ENCODE data around the gene HSD17B1. TPM values are rescaled to one million over a fixed set of nuclear protein-coding genes. Genes with fewer than 3 reads are reported as not detected.
A peak's percentile ranks its signal among the peaks of the same experiment; 100 is the strongest.

The HSD17B1 gene
- total RNA-seq, 6 donors from 2014 or later: 1.3 to 6.3 (median 1.7) TPM; not detected in 1

DNA sequence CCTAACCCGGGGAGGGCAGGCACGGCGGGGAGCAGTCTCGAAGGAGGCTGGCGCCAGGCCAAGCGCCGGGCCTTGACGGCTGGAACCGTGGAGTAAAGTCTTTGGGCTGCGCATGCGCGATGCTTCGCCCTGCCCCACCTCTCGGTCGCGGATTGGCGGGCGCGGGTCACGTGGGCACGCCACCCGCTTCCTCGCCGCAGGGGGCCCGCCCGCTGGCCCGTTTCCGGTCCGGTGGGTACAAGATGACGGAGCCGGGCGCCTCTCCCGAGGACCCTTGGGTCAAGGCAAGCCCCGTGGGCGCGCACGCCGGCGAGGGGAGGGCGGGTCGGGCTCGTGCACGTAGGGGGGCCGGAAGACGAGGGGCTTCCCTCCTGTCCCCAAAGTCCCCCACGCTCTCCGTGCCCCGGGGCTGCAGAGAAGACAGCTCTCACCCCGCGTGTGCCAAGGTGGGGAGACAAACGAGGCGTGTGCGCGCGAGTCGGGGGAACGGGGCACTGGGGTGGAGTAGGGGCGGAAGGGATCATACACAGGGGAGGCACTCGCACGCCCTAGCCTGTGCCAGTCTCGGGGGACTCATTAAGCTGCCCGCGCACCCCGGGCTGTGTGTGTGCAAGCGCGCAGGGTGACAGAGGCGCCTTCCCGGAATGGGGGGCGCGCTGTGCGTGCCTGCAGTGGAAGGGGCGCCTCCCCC lies 14.3 kb downstream of the HSD17B1 start, which contains the start of gene MLX:
MLX (plus strand) TSS at position 218 of the 691 bp plus-strand sequence; CDS start at position 243, 25 bp downstream.
- peak within 1 kb of the TSS; percentile 89 to 98 (median 93) for H3K4me3 ChIP-seq
- H3K27me3 ChIP-seq: no peaks in the 10 kb centered on the region
- DNase-seq (peak; percentile 93 to 100), ATAC-seq (ENCODE audit: low FRiP score in 2 of 2) (peak; percentile 85 to 92)
- H3K4me1 ChIP-seq: peaks cover 49 to 68% (median 57%) of the 10 kb centered on the region in 4 donors
- 0% methylated on average over 22 to 42 of the region's 72 CpGs for WGBS, 2 donors
- peaks cover 22 to 65% (median 57%) of the 10 kb centered on the region in 4 donors for H3K36me3 ChIP-seq
- TF ChIP-seq EP300 (IDR thresholded peaks at IDR 0.05) (peak in 1 of 4 donors; percentile 2), POLR2AphosphoS5 (IDR thresholded peaks at IDR 0.05) (peak; percentile 65 to 78), POLR2A (IDR thresholded peaks at IDR 0.05) (peak in 1 of 4 donors; percentile 80)
- TF ChIP-seq, protein P1, sequence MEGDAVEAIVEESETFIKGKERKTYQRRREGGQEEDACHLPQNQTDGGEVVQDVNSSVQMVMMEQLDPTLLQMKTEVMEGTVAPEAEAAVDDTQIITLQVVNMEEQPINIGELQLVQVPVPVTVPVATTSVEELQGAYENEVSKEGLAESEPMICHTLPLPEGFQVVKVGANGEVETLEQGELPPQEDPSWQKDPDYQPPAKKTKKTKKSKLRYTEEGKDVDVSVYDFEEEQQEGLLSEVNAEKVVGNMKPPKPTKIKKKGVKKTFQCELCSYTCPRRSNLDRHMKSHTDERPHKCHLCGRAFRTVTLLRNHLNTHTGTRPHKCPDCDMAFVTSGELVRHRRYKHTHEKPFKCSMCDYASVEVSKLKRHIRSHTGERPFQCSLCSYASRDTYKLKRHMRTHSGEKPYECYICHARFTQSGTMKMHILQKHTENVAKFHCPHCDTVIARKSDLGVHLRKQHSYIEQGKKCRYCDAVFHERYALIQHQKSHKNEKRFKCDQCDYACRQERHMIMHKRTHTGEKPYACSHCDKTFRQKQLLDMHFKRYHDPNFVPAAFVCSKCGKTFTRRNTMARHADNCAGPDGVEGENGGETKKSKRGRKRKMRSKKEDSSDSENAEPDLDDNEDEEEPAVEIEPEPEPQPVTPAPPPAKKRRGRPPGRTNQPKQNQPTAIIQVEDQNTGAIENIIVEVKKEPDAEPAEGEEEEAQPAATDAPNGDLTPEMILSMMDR (IDR thresholded peaks at IDR 0.05): peak in 2 of 6 experiments; percentile 18 to 23
- H3K27ac ChIP-seq: peak within 1 kb of the TSS; percentile 96 to 99 (median 97)
- no peaks in the 10 kb centered on the region for H3K9me3 ChIP-seq

DNA sequence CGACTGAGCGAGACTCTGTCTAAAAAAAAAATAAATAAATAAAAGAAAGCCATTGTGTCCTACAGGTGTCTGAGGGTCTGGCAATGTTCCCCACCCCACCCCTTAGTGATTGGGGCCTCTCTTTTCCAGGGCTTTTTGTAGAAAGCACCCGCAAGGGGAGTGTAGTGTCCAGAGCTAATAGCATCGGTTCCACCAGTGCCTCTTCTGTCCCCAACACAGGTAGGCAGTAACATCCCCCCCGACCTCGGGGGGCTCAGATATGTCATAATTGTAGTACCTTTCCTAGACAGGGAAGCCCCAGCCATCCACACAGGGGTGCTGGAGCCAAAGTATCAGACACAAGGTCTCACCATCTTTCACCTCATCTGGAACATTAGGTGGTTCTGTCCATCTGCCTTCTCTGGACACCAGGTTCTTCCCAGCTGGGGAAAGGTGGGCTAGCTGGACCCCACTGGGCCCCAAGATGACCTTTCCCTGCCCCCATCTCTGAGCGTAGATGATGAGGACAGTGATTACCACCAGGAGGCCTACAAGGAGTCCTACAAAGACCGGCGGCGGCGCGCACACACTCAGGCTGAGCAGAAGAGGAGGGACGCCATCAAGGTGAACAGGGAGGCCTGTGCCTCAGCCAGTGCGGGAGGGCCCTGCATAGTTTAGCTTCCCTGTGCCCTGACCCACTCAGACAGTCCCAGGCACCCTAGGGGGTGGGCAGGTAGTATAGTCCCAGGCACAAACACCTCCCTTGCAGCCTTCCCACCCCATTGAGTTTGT lies 15.8 kb downstream of the HSD17B1 start:
- DNase-seq (peak in 1 of 2 donors; percentile 73), ATAC-seq (ENCODE audit: low FRiP score in 2 of 2) (no peak)
- TF ChIP-seq POLR2AphosphoS5 (IDR thresholded peaks at IDR 0.05) (no peak), POLR2A (IDR thresholded peaks at IDR 0.05) (no peak), EP300 (IDR thresholded peaks at IDR 0.05) (no peak)
- TF ChIP-seq, protein P1 (IDR thresholded peaks at IDR 0.05): no peak
- Histone ChIP-seq H3K4me1 (peaks cover 40 to 64% (median 50%) of the 10 kb centered on the region in 4 donors), H3K9me3 (no peaks in the 10 kb centered on the region), H3K27ac (peak overlapping the region; percentile 96 to 99 (median 97)), H3K4me3 (peak overlapping the region in 3 of 4 donors; percentile 89 to 95 (median 91)), H3K27me3 (no peaks in the 10 kb centered on the region), H3K36me3 (peaks cover 37 to 80% (median 72%) of the 10 kb centered on the region in 4 donors)
- 85 to 90% methylated on average over 11 to 14 of the region's 14 CpGs for WGBS, 2 donors

DNA sequence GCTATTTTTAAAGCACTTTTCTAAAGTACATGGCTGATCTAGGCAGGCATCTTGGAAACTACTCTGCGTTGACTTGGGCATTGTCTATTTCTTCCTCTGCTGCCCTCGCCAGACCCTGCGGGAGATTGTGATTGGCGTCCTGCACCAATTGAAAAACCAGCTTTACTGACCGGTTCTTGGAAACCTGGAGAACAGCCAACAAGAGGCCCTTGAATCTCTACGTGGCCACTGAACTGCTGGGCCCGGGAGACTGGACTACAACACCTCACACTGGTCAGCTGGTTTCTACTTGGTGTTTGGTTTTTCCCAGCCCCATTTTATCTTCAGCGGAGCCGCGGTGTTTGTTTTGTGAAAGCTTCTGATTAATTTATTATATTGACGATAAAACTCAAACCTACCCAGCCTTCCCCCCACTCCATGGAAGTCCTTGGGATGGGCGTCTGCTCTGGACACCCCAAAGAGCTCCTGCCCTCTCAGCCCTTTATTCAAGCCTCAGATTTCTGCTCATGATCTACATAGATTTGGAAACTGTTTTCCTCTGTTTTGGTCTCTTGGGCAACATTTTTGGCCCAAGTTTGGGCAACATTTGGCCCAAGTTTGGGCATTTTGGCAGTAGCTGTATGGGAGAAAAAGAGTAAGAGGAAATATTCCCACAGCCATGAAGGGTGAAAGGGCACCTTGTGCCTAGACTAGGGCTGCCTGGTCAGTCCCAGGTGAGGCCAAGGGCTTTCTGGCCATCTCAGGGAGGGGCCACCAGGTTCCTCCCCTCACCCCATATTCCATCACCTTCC lies 18.9 kb downstream of the HSD17B1 start:
- H3K4me1 ChIP-seq: peaks cover 23 to 38% (median 31%) of the 10 kb centered on the region in 4 donors
- 63 to 70% methylated on average over 12 of the region's 12 CpGs for WGBS, 2 donors
- peak overlapping the region in 3 of 4 donors; percentile 1 to 32 (median 12) for H3K27ac ChIP-seq
- H3K27me3 ChIP-seq: no peaks in the 10 kb centered on the region
- no peaks in the 10 kb centered on the region for H3K9me3 ChIP-seq
- peaks cover 44 to 72% (median 66%) of the 10 kb centered on the region in 4 donors for H3K36me3 ChIP-seq
- TF ChIP-seq, protein P1 (IDR thresholded peaks at IDR 0.05): no peak
- no peak for TF ChIP-seq POLR2AphosphoS5 (IDR thresholded peaks at IDR 0.05)
- TF ChIP-seq POLR2A (IDR thresholded peaks at IDR 0.05): no peak
- TF ChIP-seq EP300 (IDR thresholded peaks at IDR 0.05): no peak
- ATAC-seq (ENCODE audit: low FRiP score in 2 of 2): no peak
- DNase-seq: peak in 1 of 2 donors; percentile 88
- no peak overlapping the region for H3K4me3 ChIP-seq

DNA sequence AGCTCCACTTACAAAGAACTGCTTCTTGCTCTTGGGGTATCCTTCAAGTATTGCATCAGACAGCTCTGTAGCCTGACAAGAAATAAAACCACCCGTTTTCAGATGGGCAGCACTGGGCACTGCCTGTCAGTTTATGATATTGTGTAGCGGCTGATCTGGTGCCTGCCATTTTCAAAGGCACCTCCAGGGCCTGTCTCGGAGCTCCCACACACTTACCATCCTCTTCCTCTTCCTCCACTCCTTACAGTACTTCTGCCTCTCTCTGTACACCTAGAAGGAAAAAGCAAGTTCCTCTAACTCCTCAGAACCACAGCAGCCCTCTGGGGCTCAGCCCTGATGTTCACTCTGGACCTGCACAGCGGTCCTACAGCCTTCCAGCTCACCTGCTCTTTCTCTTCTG lies 20.4 kb downstream of the HSD17B1 start:
- WGBS, 2 donors: 78% methylated on average over 4 of the region's 4 CpGs
- ATAC-seq (ENCODE audit: low FRiP score in 2 of 2) (no peak), DNase-seq (no peak)
- H3K27ac ChIP-seq: no peak overlapping the region
- H3K9me3 ChIP-seq: no peaks in the 10 kb centered on the region
- peaks cover 44 to 72% (median 66%) of the 10 kb centered on the region in 4 donors for H3K36me3 ChIP-seq
- TF ChIP-seq POLR2A (IDR thresholded peaks at IDR 0.05) (no peak), POLR2AphosphoS5 (IDR thresholded peaks at IDR 0.05) (no peak), EP300 (IDR thresholded peaks at IDR 0.05) (no peak)
- TF ChIP-seq, protein P1 (IDR thresholded peaks at IDR 0.05): no peak
- H3K4me3 ChIP-seq: no peak overlapping the region
- H3K27me3 ChIP-seq: no peaks in the 10 kb centered on the region
- H3K4me1 ChIP-seq: peaks cover 22 to 41% (median 32%) of the 10 kb centered on the region in 4 donors

Measured in upper lobe of left lung (tissue), 6 donors.